Ishikawa (cell line): Measurements from ENCODE around the gene ELP4.

Source experiments
- CEBPB ChIP-seq: IDR thresholded peaks from 2 replicates; pipeline ENCODE4 v1.6.1; 2012
- CREB1 ChIP-seq: IDR thresholded peaks from 2 replicates; pipeline ENCODE4 v1.6.1; 2012; ENCODE audit warnings: low read depth
- EGR1 ChIP-seq: IDR thresholded peaks from 2 replicates; pipeline ENCODE4 v1.6.1; 2012
- EP300 ChIP-seq: IDR thresholded peaks from 2 replicates; pipeline ENCODE4 v1.6.1; 2012; ENCODE audit warnings: borderline replicate concordance
- FOXM1 ChIP-seq: IDR thresholded peaks from 2 replicates; pipeline ENCODE4 v1.6.1; 2012; ENCODE audit warnings: low read depth, borderline replicate concordance
- MAX ChIP-seq: IDR thresholded peaks from 2 replicates; pipeline ENCODE4 v1.6.1; 2012
- NFIC ChIP-seq: IDR thresholded peaks from 2 replicates; pipeline ENCODE4 v1.6.1; 2012
- RAD21 ChIP-seq: IDR thresholded peaks from 2 replicates; pipeline ENCODE4 v1.6.1; 2012; ENCODE audit warnings: low read depth
- TAF1 ChIP-seq: IDR thresholded peaks from 2 replicates; pipeline ENCODE4 v1.6.1; 2012; ENCODE audit warnings: low read depth, mild to moderate bottlenecking
- TCF12 ChIP-seq: IDR thresholded peaks from 2 replicates; pipeline ENCODE4 v1.6.1; 2012; ENCODE audit warnings: low read depth
- TEAD4 ChIP-seq: IDR thresholded peaks from 2 replicates; pipeline ENCODE4 v1.6.1; 2012
- YY1 ChIP-seq: IDR thresholded peaks from 2 replicates; pipeline ENCODE4 v1.6.1; 2012; ENCODE audit warnings: low read depth
- ZBTB7A ChIP-seq: IDR thresholded peaks from 2 replicates; pipeline ENCODE4 v1.6.1; 2012; ENCODE audit warnings: low read depth
- TF ChIP-seq, protein P1 (sequence below): IDR thresholded peaks from 2 replicates; pipeline ENCODE4 v1.6.1; 2012; ENCODE audit warnings: low read depth, mild to moderate bottlenecking
- TF ChIP-seq, protein P2 (sequence below): IDR thresholded peaks from 2 replicates; pipeline ENCODE4 v1.6.1; 2012

ELP4 gene

DNA sequence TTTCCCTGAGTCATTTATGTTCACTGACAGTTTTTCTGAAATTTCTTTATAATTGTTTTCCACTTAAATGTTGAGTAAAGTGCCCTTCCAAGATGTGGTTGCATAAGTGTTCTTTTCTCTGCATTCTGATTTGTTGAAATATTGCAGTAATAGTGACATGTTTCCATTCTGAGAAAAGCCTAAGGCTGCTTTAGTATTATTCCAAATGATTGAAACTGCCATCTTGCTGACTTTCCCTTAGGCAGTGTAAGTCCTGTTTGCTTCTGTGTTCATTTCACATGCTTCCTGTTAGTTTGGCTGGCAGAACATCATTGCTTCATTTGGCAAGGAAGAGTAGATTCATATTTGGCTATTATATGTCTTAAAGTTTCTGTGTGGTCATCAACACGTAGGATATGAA, 146.5 kb downstream of the ELP4 start:
- TF ChIP-seq CEBPB: no peak

DNA sequence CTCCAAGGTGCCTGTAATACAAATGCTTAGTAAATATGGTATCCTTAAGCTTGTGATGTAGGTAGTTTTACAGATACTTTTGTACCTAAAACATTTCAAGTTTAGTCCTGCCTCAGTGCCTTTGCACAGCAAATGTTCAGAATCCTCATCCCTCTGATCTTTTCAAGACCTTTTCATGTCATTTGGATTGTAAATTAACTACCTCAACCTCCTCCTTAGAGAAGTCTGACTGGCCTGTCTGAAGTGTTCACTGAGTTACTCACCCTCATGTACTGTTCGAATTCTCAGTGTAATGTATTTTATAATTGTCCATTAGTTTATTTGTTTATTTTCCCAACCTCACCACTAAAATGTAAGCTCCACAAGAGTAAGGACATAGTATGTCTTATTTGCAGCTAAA, 147.5 kb downstream of the ELP4 start:
- TF ChIP-seq FOXM1: no peak

- TF ChIP-seq TEAD4 (no peak), MAX (no peak), TCF12 (no peak), CREB1 (no peak), RAD21 (no peak), CEBPB (no peak), ZBTB7A (no peak), TAF1 (no peak), FOXM1 (no peak), YY1 (no peak), NFIC (no peak)
Measured at GRCh38 chr11:31664129-31664528, 154.6 kb downstream of the ELP4 start.

DNA sequence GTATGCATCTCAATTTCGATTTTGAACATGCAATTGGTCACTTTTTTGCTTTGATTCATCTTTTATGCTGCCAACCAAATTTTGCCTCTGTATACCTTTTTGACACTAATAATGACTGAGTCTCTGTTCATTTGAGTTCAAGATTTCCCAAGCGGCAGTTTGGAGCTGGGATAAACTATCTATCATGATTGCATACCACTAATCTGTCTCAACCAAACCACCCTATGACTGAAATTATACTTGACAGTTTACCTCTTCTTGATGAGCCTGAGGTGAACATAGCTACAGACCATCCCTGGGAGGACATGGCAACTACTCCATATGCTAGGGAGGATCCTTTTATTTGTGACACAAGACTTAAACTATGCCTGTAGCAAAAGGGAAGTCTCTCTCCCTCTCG, 155.4 kb downstream of the ELP4 start:
- TF ChIP-seq TCF12 (no peak), CREB1 (no peak), TAF1 (no peak), FOXM1 (no peak), NFIC (no peak), TEAD4 (no peak), EP300 (no peak), MAX (no peak), EGR1 (no peak), YY1 (no peak)
- TF ChIP-seq, protein P1, sequence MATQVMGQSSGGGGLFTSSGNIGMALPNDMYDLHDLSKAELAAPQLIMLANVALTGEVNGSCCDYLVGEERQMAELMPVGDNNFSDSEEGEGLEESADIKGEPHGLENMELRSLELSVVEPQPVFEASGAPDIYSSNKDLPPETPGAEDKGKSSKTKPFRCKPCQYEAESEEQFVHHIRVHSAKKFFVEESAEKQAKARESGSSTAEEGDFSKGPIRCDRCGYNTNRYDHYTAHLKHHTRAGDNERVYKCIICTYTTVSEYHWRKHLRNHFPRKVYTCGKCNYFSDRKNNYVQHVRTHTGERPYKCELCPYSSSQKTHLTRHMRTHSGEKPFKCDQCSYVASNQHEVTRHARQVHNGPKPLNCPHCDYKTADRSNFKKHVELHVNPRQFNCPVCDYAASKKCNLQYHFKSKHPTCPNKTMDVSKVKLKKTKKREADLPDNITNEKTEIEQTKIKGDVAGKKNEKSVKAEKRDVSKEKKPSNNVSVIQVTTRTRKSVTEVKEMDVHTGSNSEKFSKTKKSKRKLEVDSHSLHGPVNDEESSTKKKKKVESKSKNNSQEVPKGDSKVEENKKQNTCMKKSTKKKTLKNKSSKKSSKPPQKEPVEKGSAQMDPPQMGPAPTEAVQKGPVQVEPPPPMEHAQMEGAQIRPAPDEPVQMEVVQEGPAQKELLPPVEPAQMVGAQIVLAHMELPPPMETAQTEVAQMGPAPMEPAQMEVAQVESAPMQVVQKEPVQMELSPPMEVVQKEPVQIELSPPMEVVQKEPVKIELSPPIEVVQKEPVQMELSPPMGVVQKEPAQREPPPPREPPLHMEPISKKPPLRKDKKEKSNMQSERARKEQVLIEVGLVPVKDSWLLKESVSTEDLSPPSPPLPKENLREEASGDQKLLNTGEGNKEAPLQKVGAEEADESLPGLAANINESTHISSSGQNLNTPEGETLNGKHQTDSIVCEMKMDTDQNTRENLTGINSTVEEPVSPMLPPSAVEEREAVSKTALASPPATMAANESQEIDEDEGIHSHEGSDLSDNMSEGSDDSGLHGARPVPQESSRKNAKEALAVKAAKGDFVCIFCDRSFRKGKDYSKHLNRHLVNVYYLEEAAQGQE: no peak

- no peak for TF ChIP-seq FOXM1
- TF ChIP-seq, protein P1: no peak
- no peak for TF ChIP-seq RAD21
- TF ChIP-seq ZBTB7A: no peak
- TF ChIP-seq TCF12: no peak
- no peak for TF ChIP-seq CREB1
- TF ChIP-seq EGR1: no peak
- TF ChIP-seq, protein P2, sequence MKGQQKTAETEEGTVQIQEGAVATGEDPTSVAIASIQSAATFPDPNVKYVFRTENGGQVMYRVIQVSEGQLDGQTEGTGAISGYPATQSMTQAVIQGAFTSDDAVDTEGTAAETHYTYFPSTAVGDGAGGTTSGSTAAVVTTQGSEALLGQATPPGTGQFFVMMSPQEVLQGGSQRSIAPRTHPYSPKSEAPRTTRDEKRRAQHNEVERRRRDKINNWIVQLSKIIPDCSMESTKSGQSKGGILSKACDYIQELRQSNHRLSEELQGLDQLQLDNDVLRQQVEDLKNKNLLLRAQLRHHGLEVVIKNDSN: no peak
- TF ChIP-seq MAX: no peak
- TF ChIP-seq YY1: no peak
- TF ChIP-seq EP300: no peak
- no peak for TF ChIP-seq NFIC
- no peak for TF ChIP-seq TEAD4
- no peak for TF ChIP-seq TAF1
- no peak for TF ChIP-seq CEBPB
Measured at GRCh38 chr11:31671681-31672080, 162.1 kb downstream of the ELP4 start.

GRCh38 chr11:31676280-31676982, 166.9 kb downstream of the ELP4 start:
- no peak for TF ChIP-seq CREB1
- no peak for TF ChIP-seq FOXM1
- TF ChIP-seq TAF1: no peak
- TF ChIP-seq, protein P1: no peak
- TF ChIP-seq ZBTB7A: no peak
- no peak for TF ChIP-seq TEAD4
- TF ChIP-seq RAD21: no peak
- TF ChIP-seq TCF12: no peak
- no peak for TF ChIP-seq CEBPB
- TF ChIP-seq MAX: no peak
- TF ChIP-seq EGR1: no peak
- TF ChIP-seq EP300: no peak
- TF ChIP-seq NFIC: no peak
- no peak for TF ChIP-seq YY1
- TF ChIP-seq, protein P2: no peak
